Adrenal gland (tissue), 5 donors: Measurements from ENCODE around the gene SCFD1.
"Not testable (repeated sequence)": the region's sequence is repeated elsewhere in the genome, so short reads cannot be mapped to it uniquely, and the experiment has no call there.

ENCODE experiments used
- CTCF ChIP-seq, 6 experiments: fragments of 450-650 bp in 4 of 6; fragments of 200-600 bp in 2 of 6; sonication (generic) in 1 of 6; IDR thresholded peaks; 1 replicate in 5 of 6; 2 replicates in 1 of 6; pipeline versions ENCODE4 v1.5.1 to v1.8.0; 2016 to 2021; ENCODE audit warnings: antibody characterized with exemption in 6 of 6, mild to moderate bottlenecking in 2 of 6, moderate library complexity in 1 of 6
- POLR2A ChIP-seq, 2 donors: fragments of 450-650 bp; IDR thresholded peaks; one replicate each; pipeline ENCODE4 v1.6.1; 2017; ENCODE audit warnings: antibody characterized with exemption in 2 of 2, mild to moderate bottlenecking in 2 of 2, moderate library complexity in 1 of 2
- donor health status: DM: no; HTN: no; CAD: no.

- TF ChIP-seq CTCF, POLR2A (IDR thresholded peaks at IDR 0.05): not testable (repeated sequence)
These were observed 7.3 kb downstream of the SCFD1 start for GRCh38 chr14:30629432-30629831.
